A673 (cell line): ENCODE data around the gene ACER1. TPM values are rescaled to one million over a fixed set of nuclear protein-coding genes. Genes with fewer than 3 reads are reported as not detected.
"Not testable (repeated sequence)": the region's sequence is repeated elsewhere in the genome, so short reads cannot be mapped to it uniquely, and the experiment has no call there.

Source experiments
- BruUV-seq: library from RNA; stranded (reverse); fragments of 400-500 nt; replicated peaks from 2 replicates; lab custom pipeline; 2021; lab: Mats Ljungman, UMichigan
- CTCF ChIA-PET: fragments of 300-600 bp; sonication (Branson Sonifier 250); formaldehyde crosslinking; loops from one replicate; lab custom pipeline; 2022; ENCODE audit warnings: antibody characterized with exemption; lab: Charles Lee
- POLR2A ChIA-PET: fragments of 300-600 bp; sonication (Branson Sonifier 250); formaldehyde crosslinking; loops from one replicate; lab custom pipeline; 2022; ENCODE audit warnings: antibody characterized with exemption; ENCODE audit not compliant: low non-redundant PET; lab: Charles Lee
- DNase-seq: peaks from one replicate; pipeline ENCODE4 v3.0.0-alpha.2; 2015; ENCODE audit warnings: low spot score
- H3K27ac ChIP-seq: fragments of 200-600 bp; sonication (generic); 2 replicates; pipeline ENCODE4 v1.5.1; 2016; ENCODE audit warnings: mixed run types, low read depth, mild to moderate bottlenecking, mixed read lengths, antibody characterized with exemption, low read length; ENCODE audit not compliant: poor library complexity, severe bottlenecking
- H3K27me3 ChIP-seq: fragments of 200-600 bp; sonication (generic); replicated peaks from 2 replicates; pipeline ENCODE4 v1.6.1; 2017; ENCODE audit warnings: mixed run types, low read depth, mild to moderate bottlenecking, mixed read lengths, antibody characterized with exemption, low read length; ENCODE audit not compliant: insufficient read depth, poor library complexity
- H3K36me3 ChIP-seq: fragments of 200-600 bp; sonication (generic); 2 replicates; pipeline ENCODE4 v1.6.1; 2016; ENCODE audit warnings: mixed run types, mild to moderate bottlenecking, mixed read lengths, antibody characterized with exemption, low read length; ENCODE audit not compliant: insufficient read depth, poor library complexity, severe bottlenecking
- H3K4me1 ChIP-seq: fragments of 200-600 bp; sonication (generic); 2 replicates; pipeline ENCODE4 v1.6.1; 2017; ENCODE audit warnings: mixed run types, mild to moderate bottlenecking, mixed read lengths, antibody characterized with exemption, low read length; ENCODE audit not compliant: insufficient read depth, poor library complexity, severe bottlenecking
- H3K4me3 ChIP-seq: fragments of 200-600 bp; sonication (generic); 2 replicates; pipeline ENCODE4 v1.5.1; 2016; ENCODE audit warnings: low read depth, mixed run types, mild to moderate bottlenecking, mixed read lengths, low read length; ENCODE audit not compliant: poor library complexity, severe bottlenecking
- H3K9me3 ChIP-seq: fragments of 200-600 bp; sonication (generic); 2 replicates; pipeline ENCODE4 v1.6.1; 2016; ENCODE audit warnings: mixed run types, low read depth, mild to moderate bottlenecking, mixed read lengths, antibody characterized with exemption, low read length; ENCODE audit not compliant: poor library complexity, severe bottlenecking
- EZH2 ChIP-seq: fragments of 200-600 bp; sonication (generic); IDR thresholded peaks from 2 replicates; pipeline ENCODE4 v1.6.1; 2017; ENCODE audit warnings: borderline replicate concordance, low read depth, mild to moderate bottlenecking, mixed read lengths, antibody characterized with exemption, low read length; ENCODE audit not compliant: poor library complexity, severe bottlenecking
- intact Hi-C: fragments of 100-400 bp; cut with micrococcal nuclease; formaldehyde crosslinking; loops from one replicate; pipeline ENCODE4 v1.10.0; 2022; ENCODE audit not compliant: unreplicated experiment
- total RNA-seq: library from RNA; stranded (reverse); gene quantifications from 2 replicates; pipeline ENCODE4 v1.2.3, GENCODE V29; 2021
- TF ChIP-seq, protein P1 (sequence below): fragments of 300-800, 200-600 bp; sonication (generic); conservative IDR thresholded peaks from 2 replicates; pipeline ENCODE4 v1.5.1; 2017; ENCODE audit warnings: low read depth, mild to moderate bottlenecking, antibody characterized with exemption, low read length, moderate library complexity, mixed read lengths

The ACER1 gene
- total RNA-seq, 1 experiment from 2014 or later, result not detected

DNA sequence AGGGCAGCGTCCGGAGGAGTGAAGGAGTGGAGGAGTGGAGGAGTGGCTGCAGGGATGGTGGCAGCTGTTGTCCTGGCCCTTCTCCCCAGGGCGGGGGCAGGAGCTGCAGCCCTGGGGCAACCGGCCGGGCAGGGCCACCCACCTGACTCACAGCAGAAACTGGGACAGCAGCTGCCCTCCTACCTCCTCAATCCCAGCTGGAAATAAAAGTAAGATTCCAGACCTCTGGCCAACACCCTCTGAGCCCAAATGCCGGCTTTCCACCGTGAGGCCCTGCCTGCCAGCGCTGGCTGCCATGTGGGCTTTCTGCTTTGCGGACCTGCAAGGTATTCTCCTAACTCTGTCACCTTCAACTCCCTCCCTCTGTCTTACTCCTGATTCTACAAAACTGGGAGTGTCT lies 24.6 kb upstream of the ACER1 start:
- intact Hi-C loops, result no loop called here
- DNase-seq, result no peak
- POLR2A ChIA-PET, result no interaction called here
- H3K9me3 ChIP-seq, result no peaks in the 10 kb centered on the region
- H3K4me1 ChIP-seq, result no peaks in the 10 kb centered on the region
- H3K27me3 ChIP-seq, result no peaks in the 10 kb centered on the region
- no peak overlapping the region for H3K27ac ChIP-seq
- no peak for TF ChIP-seq EZH2
- TF ChIP-seq, protein P1, sequence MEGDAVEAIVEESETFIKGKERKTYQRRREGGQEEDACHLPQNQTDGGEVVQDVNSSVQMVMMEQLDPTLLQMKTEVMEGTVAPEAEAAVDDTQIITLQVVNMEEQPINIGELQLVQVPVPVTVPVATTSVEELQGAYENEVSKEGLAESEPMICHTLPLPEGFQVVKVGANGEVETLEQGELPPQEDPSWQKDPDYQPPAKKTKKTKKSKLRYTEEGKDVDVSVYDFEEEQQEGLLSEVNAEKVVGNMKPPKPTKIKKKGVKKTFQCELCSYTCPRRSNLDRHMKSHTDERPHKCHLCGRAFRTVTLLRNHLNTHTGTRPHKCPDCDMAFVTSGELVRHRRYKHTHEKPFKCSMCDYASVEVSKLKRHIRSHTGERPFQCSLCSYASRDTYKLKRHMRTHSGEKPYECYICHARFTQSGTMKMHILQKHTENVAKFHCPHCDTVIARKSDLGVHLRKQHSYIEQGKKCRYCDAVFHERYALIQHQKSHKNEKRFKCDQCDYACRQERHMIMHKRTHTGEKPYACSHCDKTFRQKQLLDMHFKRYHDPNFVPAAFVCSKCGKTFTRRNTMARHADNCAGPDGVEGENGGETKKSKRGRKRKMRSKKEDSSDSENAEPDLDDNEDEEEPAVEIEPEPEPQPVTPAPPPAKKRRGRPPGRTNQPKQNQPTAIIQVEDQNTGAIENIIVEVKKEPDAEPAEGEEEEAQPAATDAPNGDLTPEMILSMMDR, result no peak
- no peaks in the 10 kb centered on the region for H3K36me3 ChIP-seq
- CTCF ChIA-PET, result interaction anchor here (0.7 kb wide), 1 partner anchor 109 kb away, joined by 3 read pairs; no protein-coding TSS in a partner anchor
- no peak overlapping the region for H3K4me3 ChIP-seq
- no TSS peak for BruUV-seq

DNA sequence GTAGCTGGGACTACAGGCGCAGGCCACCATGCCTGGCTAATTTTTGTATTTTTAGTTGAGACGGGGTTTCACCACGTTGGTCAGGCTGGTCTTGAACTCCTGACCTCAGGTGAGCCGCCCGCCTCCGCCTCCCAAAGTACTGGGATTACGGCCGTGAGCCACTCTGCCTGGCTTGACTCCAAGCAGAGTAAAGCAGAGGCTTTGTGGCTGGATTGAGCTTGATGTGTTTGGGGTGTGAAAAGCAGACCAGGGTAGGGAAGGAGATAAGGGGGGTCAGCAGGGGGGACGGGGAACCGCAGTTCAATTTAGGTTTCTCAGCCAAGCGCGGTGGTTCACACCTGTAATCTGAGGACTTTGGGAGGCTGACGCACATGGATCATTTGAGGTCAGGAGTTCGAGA lies 23.8 kb upstream of the ACER1 start:
- Histone ChIP-seq H3K27me3 (no peaks in the 10 kb centered on the region), H3K4me1 (no peaks in the 10 kb centered on the region), H3K9me3 (no peaks in the 10 kb centered on the region), H3K27ac (no peak overlapping the region), H3K4me3 (no peak overlapping the region), H3K36me3 (no peaks in the 10 kb centered on the region)
- ChIA-PET POLR2A (no interaction called here), CTCF (interaction anchor here (0.6 kb wide), 2 partner anchors 141 to 368 kb away, joined by 3 read pairs; no protein-coding TSS in a partner anchor)
- DNase-seq, result no peak
- TF ChIP-seq, protein P1, result no peak
- no peak for TF ChIP-seq EZH2
- intact Hi-C loops, result no loop called here
- BruUV-seq, result no TSS peak

DNA sequence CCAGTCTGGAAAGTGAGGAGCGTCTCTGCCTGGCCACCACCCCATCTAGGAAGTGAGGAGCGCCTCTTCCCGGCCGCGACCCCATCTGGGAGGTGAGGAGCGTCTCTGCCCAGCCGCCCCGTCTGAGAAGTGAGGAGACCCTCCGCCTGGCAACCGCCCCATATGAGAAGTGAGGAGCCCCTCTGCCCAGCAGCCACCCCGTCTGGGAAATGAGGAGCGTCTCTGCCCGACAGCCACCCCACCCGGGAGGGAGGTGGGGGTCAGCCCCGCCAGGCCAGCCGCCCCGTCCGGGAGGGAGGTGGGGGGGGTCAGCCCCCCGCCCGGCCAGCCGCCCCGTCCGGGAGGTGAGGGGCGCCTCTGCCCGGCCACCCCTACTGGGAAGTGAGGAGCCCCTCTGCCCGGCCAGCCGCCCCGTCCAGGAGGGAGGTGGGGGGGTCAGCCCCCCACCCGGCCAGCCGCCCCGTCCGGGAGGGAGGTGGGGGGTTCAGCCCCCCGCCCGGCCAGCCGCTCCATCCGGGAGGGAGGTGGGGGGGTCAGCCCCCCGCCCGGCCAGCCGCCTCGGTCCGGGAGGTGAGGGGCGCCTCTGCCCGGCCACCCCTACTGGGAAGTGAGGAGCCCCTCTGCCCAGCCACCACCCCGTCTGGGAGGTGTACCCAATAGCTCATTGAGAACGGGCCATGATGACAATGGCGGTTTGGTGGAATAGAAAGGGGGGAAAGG lies 22.1 kb upstream of the ACER1 start:
- DNase-seq, BruUV-seq, intact Hi-C loops: not testable (repeated sequence)

More for the DNA sequence above, 22.1 kb upstream of the ACER1 start:
- H3K4me1 ChIP-seq, H3K36me3 ChIP-seq, H3K27ac ChIP-seq, POLR2A ChIA-PET, CTCF ChIA-PET, H3K4me3 ChIP-seq, H3K27me3 ChIP-seq, H3K9me3 ChIP-seq: not testable (repeated sequence)
